Activated CD8-positive, alpha-beta T cell treated with anti-CD3 and anti-CD28 coated beads for 36 hours (primary cell): ENCODE data around the gene DCAF6. TPM values are rescaled to one million over a fixed set of nuclear protein-coding genes. Genes with fewer than 3 reads are reported as not detected.

Experiments
- ATAC-seq: fragments of 200-7000 bp; cut with Tn5 transposase; one replicate; pipeline ENCODE4 v1.10.0; 2021; ENCODE audit warnings: mild to moderate bottlenecking, moderate library complexity
- CTCF ChIA-PET: fragments of 350-600 bp; sonication (Branson Sonifier 250); formaldehyde crosslinking; loops from one replicate; lab custom pipeline; 2021; ENCODE audit warnings: antibody characterized with exemption; lab: Charles Lee
- POLR2A ChIA-PET: fragments of 350-600 bp; sonication (Branson Sonifier 250); formaldehyde crosslinking; loops from one replicate; lab custom pipeline; 2021; ENCODE audit warnings: antibody characterized with exemption; lab: Charles Lee
- DNase-seq: peaks from one replicate; pipeline ENCODE4 v3.0.0-alpha.2; 2020
- H3K27ac Mint-ChIP-seq: one replicate; pipeline ENCODE4 v1.8.0; 2021; ENCODE audit warnings: mild to moderate bottlenecking, mixed read lengths
- H3K27me3 Mint-ChIP-seq: one replicate; pipeline ENCODE4 v1.8.0; 2021; ENCODE audit warnings: mixed read lengths
- H3K36me3 Mint-ChIP-seq: one replicate; pipeline ENCODE4 v1.8.0; 2021; ENCODE audit warnings: low read depth, mixed read lengths
- H3K4me1 Mint-ChIP-seq: one replicate; pipeline ENCODE4 v1.8.0; 2021; ENCODE audit warnings: low read depth, mixed read lengths
- H3K4me3 Mint-ChIP-seq: one replicate; pipeline ENCODE4 v1.8.0; 2021; ENCODE audit warnings: mild to moderate bottlenecking, moderate library complexity, mixed read lengths
- H3K9me3 Mint-ChIP-seq: one replicate; pipeline ENCODE4 v1.8.0; 2021; ENCODE audit warnings: mixed read lengths
- intact Hi-C: fragments of 100-400 bp; cut with micrococcal nuclease; formaldehyde crosslinking; loops from one replicate; pipeline ENCODE4 v1.10.0; 2022
- microRNA-seq: library from miRNA; unstranded; fragments of <30 nt; microRNA quantifications from one replicate; pipeline ENCODE4 v1.2.0, GENCODE V29; 2022; ENCODE audit warnings: borderline microRNAs expressed, borderline replicate concordance
- total RNA-seq, 2 experiments: library from RNA; stranded (reverse); gene quantifications; one replicate each; pipeline ENCODE4 v1.2.3, GENCODE V29; 2021
- TF ChIP-seq, protein P1 (sequence below): fragments of 200-600 bp; IDR thresholded peaks from one replicate; pipeline ENCODE4 v1.8.0; 2022; ENCODE audit warnings: antibody characterized with exemption, mild to moderate bottlenecking

The DCAF6 gene
- total RNA-seq, 2 experiments from 2014 or later, result 21.6 to 22.6 TPM

DNA sequence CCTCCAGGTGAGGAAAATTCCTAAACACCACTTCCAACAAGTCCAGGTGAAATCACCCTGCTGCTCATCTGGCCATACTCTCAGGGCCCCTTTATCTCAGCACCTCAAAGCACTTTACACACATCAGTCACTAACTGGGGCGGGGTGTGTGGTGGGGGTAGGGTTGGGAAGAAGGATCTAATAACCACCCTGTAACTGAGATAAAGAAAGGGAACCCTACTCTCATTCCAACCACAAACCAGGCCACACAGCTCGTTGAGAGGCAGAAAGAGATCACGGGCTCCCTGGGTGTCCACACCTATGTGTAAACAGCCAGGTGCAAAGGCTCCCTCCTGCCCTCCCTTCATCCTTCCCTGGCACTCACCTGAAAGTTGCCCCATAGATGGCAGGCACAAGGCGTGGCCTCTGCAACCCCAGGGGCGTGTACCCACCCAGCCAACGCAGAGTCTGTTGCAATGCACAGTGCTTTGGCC is 179.9 kb downstream of the DCAF6 start:
- ChIA-PET CTCF (no interaction called here), POLR2A (interaction anchor here (0.9 kb wide), 1 partner anchor 26 kb away, joined by 4 read pairs; no protein-coding TSS in a partner anchor)
- Mint-ChIP-seq H3K27ac (no peak overlapping the region), H3K9me3 (no peaks in the 10 kb centered on the region), H3K4me1 (peaks cover 7% of the 10 kb centered on the region), H3K27me3 (peaks cover 7% of the 10 kb centered on the region), H3K4me3 (no peak overlapping the region), H3K36me3 (no peaks in the 10 kb centered on the region)
- DNase-seq, result no peak
- intact Hi-C loops, result no loop called here
- ATAC-seq, result no peak
- TF ChIP-seq, protein P1, sequence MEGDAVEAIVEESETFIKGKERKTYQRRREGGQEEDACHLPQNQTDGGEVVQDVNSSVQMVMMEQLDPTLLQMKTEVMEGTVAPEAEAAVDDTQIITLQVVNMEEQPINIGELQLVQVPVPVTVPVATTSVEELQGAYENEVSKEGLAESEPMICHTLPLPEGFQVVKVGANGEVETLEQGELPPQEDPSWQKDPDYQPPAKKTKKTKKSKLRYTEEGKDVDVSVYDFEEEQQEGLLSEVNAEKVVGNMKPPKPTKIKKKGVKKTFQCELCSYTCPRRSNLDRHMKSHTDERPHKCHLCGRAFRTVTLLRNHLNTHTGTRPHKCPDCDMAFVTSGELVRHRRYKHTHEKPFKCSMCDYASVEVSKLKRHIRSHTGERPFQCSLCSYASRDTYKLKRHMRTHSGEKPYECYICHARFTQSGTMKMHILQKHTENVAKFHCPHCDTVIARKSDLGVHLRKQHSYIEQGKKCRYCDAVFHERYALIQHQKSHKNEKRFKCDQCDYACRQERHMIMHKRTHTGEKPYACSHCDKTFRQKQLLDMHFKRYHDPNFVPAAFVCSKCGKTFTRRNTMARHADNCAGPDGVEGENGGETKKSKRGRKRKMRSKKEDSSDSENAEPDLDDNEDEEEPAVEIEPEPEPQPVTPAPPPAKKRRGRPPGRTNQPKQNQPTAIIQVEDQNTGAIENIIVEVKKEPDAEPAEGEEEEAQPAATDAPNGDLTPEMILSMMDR, result no peak

DNA sequence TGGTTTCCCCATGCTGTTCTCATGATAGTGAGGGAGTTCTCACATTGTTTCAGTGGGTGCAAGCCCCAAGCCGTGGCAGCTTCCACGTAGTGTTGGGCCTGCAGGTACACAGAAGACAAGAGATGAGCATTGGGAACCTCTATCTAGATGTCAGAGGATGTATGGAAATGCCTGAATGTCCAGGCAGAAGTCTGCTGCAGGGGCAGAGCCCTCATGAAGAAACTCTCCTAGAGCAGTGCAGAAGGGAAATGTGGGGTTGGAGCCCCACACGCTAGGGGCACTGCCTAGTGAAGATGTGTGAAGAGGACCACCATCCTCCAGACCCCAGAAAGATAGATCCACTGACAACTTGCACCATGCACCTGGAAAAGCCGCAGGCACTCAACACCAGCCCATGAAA is 183.3 kb downstream of the DCAF6 start:
- Mint-ChIP-seq H3K27ac (no peak overlapping the region), H3K4me3 (no peak overlapping the region), H3K9me3 (no peaks in the 10 kb centered on the region), H3K27me3 (peaks cover 15% of the 10 kb centered on the region), H3K4me1 (no peaks in the 10 kb centered on the region), H3K36me3 (no peaks in the 10 kb centered on the region)
- TF ChIP-seq, protein P1, result no peak
- intact Hi-C loops, result no loop called here
- ChIA-PET CTCF (no interaction called here), POLR2A (no interaction called here)
- no peak for DNase-seq
- no peak for ATAC-seq

DNA sequence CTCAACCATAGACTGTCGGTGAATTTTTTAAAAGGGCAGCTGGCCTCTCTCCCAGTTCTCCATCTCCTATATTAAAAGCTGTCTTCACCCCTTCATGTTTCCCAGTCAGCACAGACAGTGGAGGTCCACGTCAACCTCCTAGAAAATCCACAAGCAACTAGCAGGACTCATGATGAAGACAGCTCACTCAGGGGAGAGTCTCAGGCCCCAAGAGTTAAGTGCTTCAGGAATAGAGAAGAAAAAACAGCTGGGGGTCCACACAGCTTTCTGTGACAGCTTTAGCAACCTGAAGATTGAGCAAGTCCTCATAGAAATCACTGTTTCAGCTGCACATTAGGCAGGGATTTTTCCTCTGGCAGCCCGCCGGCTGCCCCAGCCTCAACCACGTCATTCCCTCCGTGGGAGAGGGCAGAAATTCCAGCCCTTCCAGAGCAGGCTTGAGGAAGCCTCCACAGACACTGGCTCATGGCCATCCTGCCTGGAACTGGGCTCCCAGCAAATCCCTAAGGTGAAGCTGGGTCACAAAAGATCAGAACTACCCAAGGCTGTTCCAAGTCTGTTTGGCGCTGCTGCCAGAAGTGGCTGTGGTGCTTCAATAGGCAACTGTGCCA is 185.0 kb downstream of the DCAF6 start:
- CTCF ChIA-PET, result interaction anchor here (1.5 kb wide), 1 partner anchor 12 kb away, joined by 5 read pairs; no protein-coding TSS in a partner anchor
- DNase-seq (no peak), ATAC-seq (no peak)
- no peak overlapping the region for H3K4me3 Mint-ChIP-seq
- POLR2A ChIA-PET, result interaction anchor here (1.3 kb wide), 1 partner anchor 8 kb away, joined by 3 read pairs; no protein-coding TSS in a partner anchor
- TF ChIP-seq, protein P1, result no peak
- peaks cover 15% of the 10 kb centered on the region for H3K27me3 Mint-ChIP-seq
- intact Hi-C loops, result no loop called here
- no peaks in the 10 kb centered on the region for H3K9me3 Mint-ChIP-seq
- H3K4me1 Mint-ChIP-seq, result no peaks in the 10 kb centered on the region
- H3K36me3 Mint-ChIP-seq, result no peaks in the 10 kb centered on the region
- H3K27ac Mint-ChIP-seq, result no peak overlapping the region

DNA sequence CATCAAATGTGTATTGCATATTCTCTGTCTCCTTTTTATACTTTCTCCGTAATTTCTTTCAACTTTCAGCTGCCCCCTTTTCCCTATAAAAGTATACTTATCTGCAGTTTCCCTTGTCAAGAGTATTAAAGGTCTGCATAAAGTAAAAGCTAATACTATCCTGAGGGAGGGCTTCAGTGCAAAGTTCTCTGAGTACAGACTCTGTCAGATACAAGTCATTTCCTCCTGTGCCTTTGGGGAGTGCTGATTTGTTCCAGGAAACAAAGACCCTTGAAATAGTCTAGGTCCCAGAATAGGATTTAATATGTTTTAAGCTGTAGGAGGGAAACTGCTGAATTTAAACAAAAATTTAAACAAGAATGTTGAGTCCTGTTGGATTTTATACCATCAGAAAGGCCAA is 188.6 kb downstream of the DCAF6 start:
- CTCF ChIA-PET, result interaction anchor here (1.4 to 3.0 kb wide), 3 partner anchors 20 to 43 kb away, joined by 3 to 9 read pairs (median 6); no protein-coding TSS in a partner anchor
- Mint-ChIP-seq H3K27ac (no peak overlapping the region), H3K36me3 (no peaks in the 10 kb centered on the region), H3K27me3 (peaks cover 9% of the 10 kb centered on the region), H3K9me3 (no peaks in the 10 kb centered on the region), H3K4me1 (no peaks in the 10 kb centered on the region), H3K4me3 (no peak overlapping the region)
- POLR2A ChIA-PET, result interaction anchor here (0.6 kb wide), 1 partner anchor 12 kb away, joined by 3 read pairs; no protein-coding TSS in a partner anchor
- intact Hi-C loops, result no loop called here
- TF ChIP-seq, protein P1, result no peak
- DNase-seq (no peak), ATAC-seq (no peak)

Small RNA genes within 50 kb of the gene (microRNA-seq; reads per million reads assigned to microRNA genes)
- gene MIR1255B2, result not detected

Other genes with a start within 250 kb of the DCAF6 start
- 10 to 100 TPM; 14.8 to 15.4 TPM for gene MPZL1, start 214.7 kb upstream of the DCAF6 start, total RNA-seq
- under 1 TPM in 1 of 2 experiments, not detected in 1; 0.05 TPM for gene ADCY10, start 22.5 kb upstream of the DCAF6 start, total RNA-seq
- gene MPC2, start 389 bp downstream of the DCAF6 start, total RNA-seq, result 10 to 100 TPM; 64.9 to 69.4 TPM
- under 1 TPM; 0.16 to 0.20 TPM for gene GPR161, start 200.2 kb downstream of the DCAF6 start, total RNA-seq
- gene TIPRL, start 242.3 kb downstream of the DCAF6 start, total RNA-seq, result 10 to 100 TPM; 52.2 to 52.5 TPM